Chondrocyte (in vitro differentiated cells): ENCODE measurements around the gene SCARB2. TPM values are rescaled to one million over a fixed set of nuclear protein-coding genes. Genes with fewer than 3 reads are reported as not detected.
A peak's percentile ranks its signal among the peaks of the same experiment; 100 is the strongest.

Experiments
- DNase-seq: peaks from one replicate; pipeline ENCODE4 v3.0.0; 2021; ENCODE audit warnings: mixed read lengths, low spot score
- H3K27ac Mint-ChIP-seq: one replicate; pipeline ENCODE4 v1.8.0; 2021; ENCODE audit warnings: mild to moderate bottlenecking, moderate library complexity, mixed read lengths; ENCODE audit not compliant: unreplicated experiment
- H3K27me3 Mint-ChIP-seq: 2 replicates; pipeline ENCODE4 v1.8.0; 2021; ENCODE audit warnings: low read depth, mixed read lengths
- H3K36me3 Mint-ChIP-seq: 2 replicates; pipeline ENCODE4 v1.8.0; 2021; ENCODE audit warnings: low read depth, mixed read lengths
- H3K4me1 Mint-ChIP-seq: 2 replicates; pipeline ENCODE4 v1.8.0; 2021; ENCODE audit warnings: low read depth, mild to moderate bottlenecking, mixed read lengths
- H3K4me3 Mint-ChIP-seq: one replicate; pipeline ENCODE4 v1.8.0; 2021; ENCODE audit warnings: mild to moderate bottlenecking, moderate library complexity, mixed read lengths; ENCODE audit not compliant: unreplicated experiment
- H3K9me3 Mint-ChIP-seq: 2 replicates; pipeline ENCODE4 v1.8.0; 2021; ENCODE audit warnings: low read depth, mixed read lengths
- long read RNA-seq: library from polyadenylated mRNA; stranded (forward); transcript quantifications from one replicate; pipeline ENCODE4 v2.0.0, GENCODE V29; 2021
- total RNA-seq: library from RNA; stranded (reverse); gene quantifications from 3 replicates; pipeline ENCODE4 v1.2.1, GENCODE V29; 2021
- TF ChIP-seq, protein P1 (sequence below): fragments of 200-600 bp; sonication (generic); IDR thresholded peaks from 2 replicates; pipeline ENCODE4 v1.5.0; 2021; ENCODE audit warnings: antibody characterized with exemption, mild to moderate bottlenecking, moderate library complexity

The SCARB2 gene, protein sequence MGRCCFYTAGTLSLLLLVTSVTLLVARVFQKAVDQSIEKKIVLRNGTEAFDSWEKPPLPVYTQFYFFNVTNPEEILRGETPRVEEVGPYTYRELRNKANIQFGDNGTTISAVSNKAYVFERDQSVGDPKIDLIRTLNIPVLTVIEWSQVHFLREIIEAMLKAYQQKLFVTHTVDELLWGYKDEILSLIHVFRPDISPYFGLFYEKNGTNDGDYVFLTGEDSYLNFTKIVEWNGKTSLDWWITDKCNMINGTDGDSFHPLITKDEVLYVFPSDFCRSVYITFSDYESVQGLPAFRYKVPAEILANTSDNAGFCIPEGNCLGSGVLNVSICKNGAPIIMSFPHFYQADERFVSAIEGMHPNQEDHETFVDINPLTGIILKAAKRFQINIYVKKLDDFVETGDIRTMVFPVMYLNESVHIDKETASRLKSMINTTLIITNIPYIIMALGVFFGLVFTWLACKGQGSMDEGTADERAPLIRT
- 145 to 165 TPM (median 155 TPM) in 3 replicates for total RNA-seq
- long read RNA-seq, full-length matches to known transcripts = 148 of 176 reads
- long read RNA-seq, partial matches to known transcripts = 12 of 176 reads
- long read RNA-seq, other reads (novel, unspliced or antisense) = 16 of 176 reads

DNA sequence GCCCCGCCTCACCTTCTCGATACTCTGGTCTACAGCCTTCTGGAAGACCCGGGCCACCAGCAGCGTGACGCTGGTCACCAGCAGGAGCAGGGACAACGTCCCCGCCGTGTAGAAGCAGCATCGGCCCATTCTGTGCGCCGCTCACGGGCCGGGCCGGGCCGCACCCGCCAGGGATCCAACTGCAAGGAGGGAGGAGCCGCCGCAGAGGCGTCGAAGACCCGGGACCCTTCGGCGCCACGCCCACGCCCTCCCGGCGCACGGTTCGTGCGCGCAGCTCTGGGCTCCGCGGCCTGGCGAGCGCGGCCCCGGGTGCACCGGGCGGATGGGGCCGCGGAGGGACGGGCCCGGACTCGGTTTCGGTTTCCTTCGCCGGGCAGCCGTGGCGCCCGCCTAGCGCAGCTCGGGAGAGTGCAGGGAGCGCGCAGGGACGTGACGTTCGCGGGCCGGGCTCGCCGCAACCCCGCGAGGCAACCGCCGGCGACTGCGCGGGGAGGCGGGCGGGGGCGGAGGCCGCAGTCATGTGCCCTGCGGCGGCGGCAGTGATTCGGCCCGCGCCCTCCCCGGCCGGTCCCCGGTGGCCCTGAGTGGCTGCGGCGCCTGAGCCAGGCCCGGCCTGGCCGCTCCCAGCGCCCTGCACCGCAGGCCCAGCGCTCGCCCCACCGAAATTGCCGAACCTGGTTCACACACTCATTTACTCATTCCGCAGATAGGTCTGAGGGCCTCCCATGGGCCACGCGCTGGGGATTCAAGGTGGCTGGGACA is at the start of gene SCARB2:
TSS of gene SCARB2 (minus strand) at position 410 of the 762 bp plus-strand sequence. CDS start at position 129, 281 bp downstream.
- peak within 1 kb of the TSS; percentile 99 for H3K27ac Mint-ChIP-seq
- H3K27me3 Mint-ChIP-seq = no peaks in the 10 kb centered on the region

DNA sequence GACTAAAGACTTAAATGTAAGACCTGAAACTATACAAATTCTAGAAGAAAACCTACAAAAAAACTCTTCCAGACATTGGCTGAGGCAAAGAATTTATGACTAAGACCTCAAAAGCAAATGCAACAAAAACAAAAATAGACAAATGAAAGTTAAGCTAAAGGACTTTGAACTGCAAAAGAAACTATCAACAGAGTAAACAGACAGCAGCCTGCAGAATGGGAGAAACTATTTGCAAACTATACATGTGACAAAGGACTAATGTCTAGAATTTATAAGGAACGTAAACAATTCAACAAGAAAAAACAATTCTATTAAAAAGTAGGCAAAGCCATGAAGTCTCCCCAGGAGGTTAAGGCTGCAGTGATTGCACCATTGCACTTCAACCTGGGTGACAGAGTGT is 46.9 kb upstream of the SCARB2 start:
- H3K27ac Mint-ChIP-seq = no peak overlapping the region
- no peaks in the 10 kb centered on the region for H3K4me1 Mint-ChIP-seq
- TF ChIP-seq, protein P1, sequence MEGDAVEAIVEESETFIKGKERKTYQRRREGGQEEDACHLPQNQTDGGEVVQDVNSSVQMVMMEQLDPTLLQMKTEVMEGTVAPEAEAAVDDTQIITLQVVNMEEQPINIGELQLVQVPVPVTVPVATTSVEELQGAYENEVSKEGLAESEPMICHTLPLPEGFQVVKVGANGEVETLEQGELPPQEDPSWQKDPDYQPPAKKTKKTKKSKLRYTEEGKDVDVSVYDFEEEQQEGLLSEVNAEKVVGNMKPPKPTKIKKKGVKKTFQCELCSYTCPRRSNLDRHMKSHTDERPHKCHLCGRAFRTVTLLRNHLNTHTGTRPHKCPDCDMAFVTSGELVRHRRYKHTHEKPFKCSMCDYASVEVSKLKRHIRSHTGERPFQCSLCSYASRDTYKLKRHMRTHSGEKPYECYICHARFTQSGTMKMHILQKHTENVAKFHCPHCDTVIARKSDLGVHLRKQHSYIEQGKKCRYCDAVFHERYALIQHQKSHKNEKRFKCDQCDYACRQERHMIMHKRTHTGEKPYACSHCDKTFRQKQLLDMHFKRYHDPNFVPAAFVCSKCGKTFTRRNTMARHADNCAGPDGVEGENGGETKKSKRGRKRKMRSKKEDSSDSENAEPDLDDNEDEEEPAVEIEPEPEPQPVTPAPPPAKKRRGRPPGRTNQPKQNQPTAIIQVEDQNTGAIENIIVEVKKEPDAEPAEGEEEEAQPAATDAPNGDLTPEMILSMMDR = no peak
- no peak overlapping the region for H3K4me3 Mint-ChIP-seq
- peaks cover 4% of the 10 kb centered on the region for H3K36me3 Mint-ChIP-seq
- H3K9me3 Mint-ChIP-seq = peaks cover 6% of the 10 kb centered on the region
- no peak for DNase-seq
- H3K27me3 Mint-ChIP-seq = peaks cover 6% of the 10 kb centered on the region

More for the DNA sequence above, at the start of gene SCARB2:
- Mint-ChIP-seq H3K36me3 (no peaks in the 10 kb centered on the region), H3K4me3 (peak within 1 kb of the TSS; percentile 96), H3K9me3 (no peaks in the 10 kb centered on the region), H3K4me1 (peaks cover 46% of the 10 kb centered on the region)
- TF ChIP-seq, protein P1 = no peak
- DNase-seq = peak; percentile 92

DNA sequence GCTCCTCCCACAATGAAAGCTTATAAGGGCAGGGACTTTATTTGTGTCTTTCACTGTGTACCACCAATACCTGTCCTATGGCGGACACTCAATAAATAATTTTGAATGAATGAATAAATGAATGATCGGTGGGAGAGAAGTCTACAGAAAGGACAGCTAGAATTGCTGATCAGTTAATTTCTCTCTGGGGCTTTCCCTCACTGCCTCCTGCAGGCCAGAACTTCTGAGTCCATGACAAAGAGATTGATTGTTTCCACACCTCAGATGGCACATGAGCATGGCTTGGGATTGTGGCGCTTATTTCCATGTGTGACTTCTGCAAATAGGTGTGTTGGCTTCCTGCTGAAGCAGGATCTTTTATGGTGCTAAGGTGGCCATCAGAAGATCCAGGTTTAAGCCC is 44.2 kb upstream of the SCARB2 start:
- Mint-ChIP-seq H3K4me1 (no peaks in the 10 kb centered on the region), H3K27me3 (peaks cover 13% of the 10 kb centered on the region), H3K9me3 (peaks cover 6% of the 10 kb centered on the region), H3K27ac (no peak overlapping the region), H3K36me3 (peaks cover 3% of the 10 kb centered on the region), H3K4me3 (no peak overlapping the region)
- no peak for DNase-seq
- TF ChIP-seq, protein P1 = no peak

DNA sequence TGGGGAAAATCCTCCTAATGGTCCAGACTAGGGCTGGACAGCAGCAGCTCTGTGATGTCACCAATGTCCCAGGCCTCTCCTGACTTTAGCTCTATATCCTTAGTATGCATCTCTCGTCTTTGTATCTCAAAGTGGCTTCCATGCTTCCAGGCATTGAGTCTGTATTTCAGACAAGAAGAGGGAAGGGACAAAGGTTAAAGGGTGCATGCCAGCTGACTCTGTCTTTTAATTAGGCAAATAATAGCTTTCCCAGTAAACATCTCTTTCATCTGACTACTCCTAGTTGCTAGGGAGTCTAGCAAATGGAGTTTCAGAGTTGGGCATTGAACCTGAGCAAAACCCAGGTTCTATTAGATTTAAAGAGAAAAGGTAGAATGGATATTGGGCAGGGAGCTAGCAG is 43.3 kb upstream of the SCARB2 start:
- TF ChIP-seq, protein P1 = no peak
- no peak for DNase-seq

DNA sequence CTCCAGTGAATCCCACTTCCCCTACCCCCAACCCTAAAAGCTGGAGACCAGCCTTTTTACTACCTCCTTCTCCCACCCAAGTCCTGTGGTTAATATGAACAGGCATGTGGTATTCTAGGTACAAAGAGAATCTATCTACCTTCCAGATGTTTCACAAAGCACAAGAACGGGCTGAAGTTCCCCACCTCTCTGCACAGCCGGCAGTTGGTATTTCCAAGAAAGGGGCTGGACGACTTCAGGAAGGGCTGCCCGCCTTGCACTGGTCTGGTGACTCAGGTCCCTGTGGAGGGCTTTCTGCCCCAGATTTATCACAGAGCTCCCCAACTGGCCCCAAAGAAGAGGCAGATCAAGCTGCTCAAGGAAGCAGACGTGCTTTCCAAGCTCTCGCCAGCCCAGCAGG is 42.4 kb upstream of the SCARB2 start:
- Mint-ChIP-seq H3K27ac (no peak overlapping the region), H3K4me3 (no peak overlapping the region), H3K4me1 (peaks cover 4% of the 10 kb centered on the region), H3K27me3 (peaks cover 16% of the 10 kb centered on the region), H3K9me3 (peaks cover 6% of the 10 kb centered on the region), H3K36me3 (peaks cover 3% of the 10 kb centered on the region)
- TF ChIP-seq, protein P1 = no peak
- no peak for DNase-seq

More for the DNA sequence above, 43.3 kb upstream of the SCARB2 start:
- no peaks in the 10 kb centered on the region for H3K4me1 Mint-ChIP-seq
- no peak overlapping the region for H3K27ac Mint-ChIP-seq
- H3K4me3 Mint-ChIP-seq = no peak overlapping the region
- peaks cover 3% of the 10 kb centered on the region for H3K36me3 Mint-ChIP-seq
- peaks cover 6% of the 10 kb centered on the region for H3K9me3 Mint-ChIP-seq
- H3K27me3 Mint-ChIP-seq = peaks cover 15% of the 10 kb centered on the region
